HepG2 (cell line): ENCODE data around the gene GNA12. TPM values are rescaled to one million over a fixed set of nuclear protein-coding genes. Genes with fewer than 3 reads are reported as not detected.

Source experiments
- ATAC-seq: fragments of 200-7000 bp; cut with Tn5 transposase; 3 replicates; pipeline ENCODE4 v1.9.1; 2020; ENCODE audit warnings: mild to moderate bottlenecking, moderate library complexity
- BruUV-seq: library from RNA; stranded (reverse); fragments of 400-500 nt; replicated peaks from 2 replicates; lab custom pipeline; 2021; lab: Mats Ljungman, UMichigan
- CTCF ChIA-PET: fragments of 300-600 bp; formaldehyde crosslinking; extraction: SDS; loops from one replicate; lab custom pipeline; 2021; ENCODE audit warnings: low total read pairs, inconsistent platforms, low intra/inter-chr PET ratio; lab: Yijun Ruan, JAX
- POLR2A ChIA-PET: fragments of 350-600 bp; sonication (Branson Sonifier 250); formaldehyde crosslinking; loops from one replicate; lab custom pipeline; 2020; ENCODE audit warnings: antibody characterized with exemption, inconsistent platforms; lab: Yijun Ruan, JAX
- DNase-seq: peaks from one replicate; pipeline ENCODE4 v3.0.0-alpha.2; 2015; ENCODE audit warnings: low spot score
- FAIRE-seq: peaks from 3 replicates; lab custom pipeline; 2011; peaks lifted over from hg19 to GRCh38; lab: Jason Lieb, UNC
- H2AFZ ChIP-seq: one replicate; pipeline ENCODE4 v1.6.1; 2011; ENCODE audit warnings: low read length, inconsistent platforms
- H3K27ac ChIP-seq: fragments of 300-600 bp; 3 replicates; pipeline ENCODE4 v1.8.0; 2011; ENCODE audit warnings: mixed run types, mild to moderate bottlenecking, mixed read lengths, low read length, inconsistent platforms; ENCODE audit not compliant: insufficient read depth; ENCODE audit errors: extremely low read length
- H3K27me3 ChIP-seq, 2 experiments: fragments of 200-600 bp in 1 of 2; 2 replicates in 1 of 2; 3 replicates in 1 of 2; pipeline versions ENCODE4 v1.6.0 to v1.8.0; 2011; ENCODE audit warnings: low read length in 2 of 2, mild to moderate bottlenecking in 2 of 2, moderate library complexity in 2 of 2, inconsistent platforms in 1 of 2; ENCODE audit not compliant: insufficient read depth in 2 of 2, control insufficient read depth in 1 of 2
- H3K36me3 ChIP-seq, 2 experiments: fragments of 200-600 bp in 1 of 2; replicated peaks in 1 of 2; 2 replicates in 1 of 2; 3 replicates in 1 of 2; pipeline versions ENCODE4 v1.5.1 to v1.8.0; 2011; ENCODE audit warnings: low read length in 2 of 2, inconsistent platforms in 1 of 2; ENCODE audit not compliant: insufficient read depth in 2 of 2, control insufficient read depth in 1 of 2
- H3K4me1 ChIP-seq: 2 replicates; pipeline ENCODE4 v1.5.1; 2012; ENCODE audit warnings: low read length, inconsistent platforms; ENCODE audit not compliant: insufficient read depth
- H3K4me2 ChIP-seq: 2 replicates; pipeline ENCODE4 v1.6.0; 2011; ENCODE audit warnings: low read depth, low read length, inconsistent platforms
- H3K4me3 ChIP-seq, 3 experiments: fragments of 200-600 bp in 1 of 3; sonication (generic), shearing (Covaris generic) in 1 of 3; replicated peaks in 1 of 3; 2 replicates each; pipeline ENCODE4 v1.5.1; 2011 to 2016; ENCODE audit warnings: low read length in 3 of 3, inconsistent platforms in 2 of 3, low read depth in 2 of 3, mild to moderate bottlenecking in 2 of 3, control low read depth in 1 of 3, mixed read lengths in 1 of 3; ENCODE audit not compliant: insufficient read depth in 1 of 3
- H3K79me2 ChIP-seq: one replicate; pipeline ENCODE4 v1.6.1; 2011; ENCODE audit warnings: low read length, inconsistent platforms; ENCODE audit not compliant: insufficient read depth
- H3K9ac ChIP-seq: 2 replicates; pipeline ENCODE4 v1.6.0; 2011; ENCODE audit warnings: mild to moderate bottlenecking, low read depth, low read length, inconsistent platforms; ENCODE audit not compliant: insufficient read depth
- H3K9me3 ChIP-seq: 2 replicates; pipeline ENCODE4 v1.5.1; 2012; ENCODE audit warnings: mild to moderate bottlenecking, low read length
- H4K20me1 ChIP-seq: 2 replicates; pipeline ENCODE4 v1.6.0; 2011; ENCODE audit warnings: inconsistent platforms, mild to moderate bottlenecking, low read length, moderate library complexity; ENCODE audit not compliant: insufficient read depth
- AHR ChIP-seq: IDR thresholded peaks from 2 replicates; pipeline ENCODE4 v1.6.1; 2018; ENCODE audit warnings: missing genetic modification reagents, missing compliant biosample characterization
- ATF7 ChIP-seq, 2 experiments: fragments of 450-650 bp in 1 of 2; sonication (generic) in 1 of 2; formaldehyde crosslinking in 1 of 2; IDR thresholded peaks; 2 replicates each; pipeline versions ENCODE4 v1.4.0 to v1.6.1; 2016 to 2020; ENCODE audit warnings: antibody characterized with exemption in 1 of 2, mild to moderate bottlenecking in 1 of 2, missing genetic modification reagents in 1 of 2
- BRD4 ChIP-seq: sonication (generic); formaldehyde crosslinking; IDR thresholded peaks from 2 replicates; pipeline ENCODE4 v1.4.0; 2020; ENCODE audit warnings: missing genetic modification reagents
- CBX2 ChIP-seq, 2 experiments: fragments of 200-600 bp in 1 of 2; sonication (generic); formaldehyde crosslinking in 1 of 2; IDR thresholded peaks; 2 replicates each; pipeline versions ENCODE4 v1.7.0 to v1.8.1; 2018 to 2022; ENCODE audit warnings: low read depth in 2 of 2, low read length in 1 of 2, mild to moderate bottlenecking in 1 of 2, missing genetic modification reagents in 1 of 2
- KDM3A ChIP-seq: IDR thresholded peaks from 2 replicates; pipeline ENCODE4 v1.6.1; 2018; ENCODE audit warnings: low read depth, missing compliant biosample characterization
- MED13 ChIP-seq: sonication (generic); formaldehyde crosslinking; IDR thresholded peaks from 2 replicates; pipeline ENCODE4 v1.5.0; 2020; ENCODE audit warnings: missing genetic modification reagents
- NRL ChIP-seq: sonication (generic); formaldehyde crosslinking; IDR thresholded peaks from 2 replicates; pipeline ENCODE4 v1.5.0; 2020; ENCODE audit warnings: missing genetic modification reagents, mild to moderate bottlenecking, moderate library complexity, borderline replicate concordance
- RBAK ChIP-seq: sonication (generic); formaldehyde crosslinking; IDR thresholded peaks from 2 replicates; pipeline ENCODE4 v1.5.1; 2020; ENCODE audit warnings: mild to moderate bottlenecking, missing genetic modification reagents
- SNAI1 ChIP-seq: sonication (generic); formaldehyde crosslinking; IDR thresholded peaks from 2 replicates; pipeline ENCODE4 v1.5.0; 2020; ENCODE audit warnings: mild to moderate bottlenecking, missing genetic modification reagents, borderline replicate concordance
- TCF7L2 ChIP-seq: IDR thresholded peaks from 2 replicates; pipeline ENCODE4 v1.6.1; 2011; ENCODE audit warnings: mild to moderate bottlenecking, low read depth, low read length, moderate library complexity
- ZBTB20 ChIP-seq: sonication (generic); formaldehyde crosslinking; IDR thresholded peaks from 2 replicates; pipeline ENCODE4 v1.8.1; 2023; ENCODE audit warnings: missing genetic modification reagents, low read depth, mild to moderate bottlenecking, borderline replicate concordance
- ZFP62 ChIP-seq: sonication (generic); formaldehyde crosslinking; IDR thresholded peaks from 2 replicates; pipeline ENCODE4 v1.4.0; 2020; ENCODE audit warnings: missing genetic modification reagents
- ZNF33A ChIP-seq: sonication (generic); formaldehyde crosslinking; IDR thresholded peaks from 2 replicates; pipeline ENCODE4 v1.5.1; 2020; ENCODE audit warnings: missing genetic modification reagents, mild to moderate bottlenecking, moderate library complexity, borderline replicate concordance
- ZNF367 ChIP-seq: sonication (generic); formaldehyde crosslinking; IDR thresholded peaks from 2 replicates; pipeline ENCODE4 v1.4.0; 2020; ENCODE audit warnings: missing genetic modification reagents, borderline replicate concordance
- ZNF547 ChIP-seq: sonication (generic); formaldehyde crosslinking; IDR thresholded peaks from 2 replicates; pipeline ENCODE4 v1.5.1; 2020; ENCODE audit warnings: mild to moderate bottlenecking, missing genetic modification reagents
- ZNF557 ChIP-seq: sonication (generic); formaldehyde crosslinking; IDR thresholded peaks from 2 replicates; pipeline ENCODE4 v1.4.0; 2020; ENCODE audit warnings: missing genetic modification reagents
- ZNF883 ChIP-seq: sonication (generic); formaldehyde crosslinking; IDR thresholded peaks from 2 replicates; pipeline ENCODE4 v1.5.1; 2020; ENCODE audit warnings: mild to moderate bottlenecking, missing genetic modification reagents; ENCODE audit errors: not compliant biosample characterization
- WGBS: methylation state at CpG from one replicate; pipeline ENCODE4 v1.1.6; 2017; ENCODE audit warnings: low lambda C conversion rate; 5-methylcytosine and 5-hydroxymethylcytosine counted together
- in situ Hi-C: cut with HindIII; loops from 2 replicates; pipeline ENCODE4 v1.10.0; 2017; ENCODE audit warnings: low pct_unique_long_range_greater_than_20kb; ENCODE audit not compliant: extremely low pct_ligation_motif_present
- intact Hi-C: fragments of 100-400 bp; cut with micrococcal nuclease; formaldehyde crosslinking; loops from one replicate; pipeline ENCODE4 v1.10.0; 2022; ENCODE audit not compliant: unreplicated experiment
- polyA plus RNA-seq, 8 experiments: library from polyadenylated mRNA; depleted of rRNA in 3 of 8; stranded (reverse) in 7 of 8; unstranded in 1 of 8; fragments of >200 nt; fragmentation: Illumina TruSeq in 4 of 8; extraction: Trizol in 4 of 8; gene quantifications; 2 replicates each; pipeline versions ENCODE4 v1.2.1 to v1.2.3, GENCODE V29; 2011 to 2016; ENCODE audit warnings: low read depth in 4 of 8, missing spikeins in 1 of 8, mixed read lengths in 1 of 8; ENCODE audit not compliant: insufficient read depth in 1 of 8
- total RNA-seq, 5 experiments: library from RNA; depleted of rRNA; stranded (reverse); fragments of >200 nt; fragmentation: Illumina TruSeq; extraction: Trizol; gene quantifications; 2 replicates each; pipeline ENCODE4 v1.2.3, GENCODE V29; 2016; ENCODE audit warnings: low read depth in 1 of 5
- TF ChIP-seq, protein P1 (sequence below): sonication (generic); formaldehyde crosslinking; IDR thresholded peaks from 2 replicates; pipeline ENCODE4 v1.5.1; 2020; ENCODE audit warnings: missing genetic modification reagents, mild to moderate bottlenecking, borderline replicate concordance
- TF ChIP-seq, protein P2 (sequence below): sonication (generic); formaldehyde crosslinking; IDR thresholded peaks from 2 replicates; pipeline ENCODE4 v1.4.0; 2020; ENCODE audit warnings: mild to moderate bottlenecking, missing genetic modification reagents, borderline replicate concordance
- TF ChIP-seq, protein P3 (sequence below): sonication (generic); formaldehyde crosslinking; IDR thresholded peaks from 2 replicates; pipeline ENCODE4 v1.9.0; 2021; ENCODE audit warnings: missing genetic modification reagents, borderline replicate concordance

GNA12 gene
- total and polyA plus RNA-seq, 2 of the 13 experiments (the other 11 are each of a cell fraction or from before 2014, with no cell fraction given): 16.2 to 50.9 TPM

DNA sequence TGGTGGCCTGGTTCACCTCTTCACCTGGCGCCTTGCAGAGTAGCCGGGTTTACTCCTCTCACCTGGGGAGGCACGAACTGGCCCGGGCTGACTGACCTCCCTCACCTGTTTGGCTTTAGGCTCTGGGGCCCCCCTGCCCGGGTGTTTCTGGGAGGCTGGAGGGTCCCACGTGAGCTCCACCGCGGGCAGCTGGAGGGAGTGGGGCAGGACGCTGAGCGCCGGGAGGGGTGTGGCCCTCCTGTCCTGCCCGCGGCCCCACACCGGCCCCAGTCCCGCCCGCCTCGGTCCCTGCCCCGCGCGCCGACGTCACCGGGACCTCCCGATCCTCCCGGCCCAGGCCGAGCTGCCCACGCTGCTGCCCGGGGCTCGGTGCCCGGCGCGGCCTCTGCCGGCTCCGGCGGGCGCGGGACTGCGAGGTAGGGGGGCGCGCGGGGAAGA, 156.2 kb downstream of the GNA12 start, which contains the start of gene AMZ1:
Gene AMZ1 (plus strand): TSS at position 322 of the 438 bp plus-strand sequence. CDS start 12,250 bp downstream, outside the sequence.
- no peaks in the 10 kb centered on the region for H3K36me3 ChIP-seq
- H3K4me2 ChIP-seq: no peak within 1 kb of the TSS
- no TSS peak for BruUV-seq
- in situ Hi-C loops (no loop called here), intact Hi-C loops (no loop called here)
- ChIA-PET CTCF (no interaction called here), POLR2A (no interaction called here)
- 0% methylated on average over 4 of the region's 41 CpGs for WGBS
- ATAC-seq (no peak), DNase-seq (no peak), FAIRE-seq (no peak)
- H3K79me2 ChIP-seq: no peaks in the 10 kb centered on the region
- H3K4me1 ChIP-seq: peaks cover 29% of the 10 kb centered on the region
- no peaks in the 10 kb centered on the region for H3K9me3 ChIP-seq
- H3K27me3 ChIP-seq: peaks cover 21 to 70% of the 10 kb centered on the region in 2 experiments
- no peaks in the 10 kb centered on the region for H4K20me1 ChIP-seq
- H3K9ac ChIP-seq: no peak within 1 kb of the TSS
- no peak within 1 kb of the TSS for H3K27ac ChIP-seq
- no peak within 1 kb of the TSS for H2AFZ ChIP-seq
- H3K4me3 ChIP-seq: peak within 1 kb of the TSS in 1 of 3 experiments; percentile 28; a peak in 1 of 6 replicates
- TF ChIP-seq CBX2 (IDR thresholded peaks at IDR 0.05; ENCODE audit: low read depth, low read length) (no peak), CBX2 (CRISPR knock-in tag; IDR thresholded peaks at IDR 0.05; ENCODE audit: low read depth) (no peak), ZNF557 (no peak), RBAK (CRISPR knock-in tag) (no peak), ZNF367 (CRISPR knock-in tag) (no peak), MED13 (CRISPR knock-in tag) (no peak), KDM3A (no peak), ZBTB20 (CRISPR knock-in tag) (no peak), ZNF33A (CRISPR knock-in tag) (no peak), AHR (CRISPR knock-in tag) (no peak), TCF7L2 (no peak), NRL (CRISPR knock-in tag) (no peak), SNAI1 (CRISPR knock-in tag) (no peak), ZNF547 (CRISPR knock-in tag) (no peak), ATF7 (IDR thresholded peaks at IDR 0.05) (no peak), ATF7 (CRISPR knock-in tag; IDR thresholded peaks at IDR 0.05) (no peak), ZFP62 (CRISPR knock-in tag) (no peak), ZNF883 (CRISPR knock-in tag) (no peak), BRD4 (CRISPR knock-in tag) (no peak)
- TF ChIP-seq, protein P1, sequence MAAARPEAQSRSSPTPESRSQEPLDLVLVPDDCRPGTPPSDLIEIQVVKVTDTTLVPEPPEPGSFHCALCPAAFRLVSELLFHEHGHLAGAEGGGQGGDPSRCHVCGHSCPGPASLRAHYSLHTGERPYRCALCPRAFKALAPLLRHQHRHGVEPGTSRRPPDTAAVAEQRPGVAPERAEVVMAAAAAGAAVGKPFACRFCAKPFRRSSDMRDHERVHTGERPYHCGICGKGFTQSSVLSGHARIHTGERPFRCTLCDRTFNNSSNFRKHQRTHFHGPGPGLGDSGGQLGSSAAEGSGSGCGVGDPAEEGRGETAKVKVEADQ (CRISPR knock-in tag): no peak
- TF ChIP-seq, protein P2, sequence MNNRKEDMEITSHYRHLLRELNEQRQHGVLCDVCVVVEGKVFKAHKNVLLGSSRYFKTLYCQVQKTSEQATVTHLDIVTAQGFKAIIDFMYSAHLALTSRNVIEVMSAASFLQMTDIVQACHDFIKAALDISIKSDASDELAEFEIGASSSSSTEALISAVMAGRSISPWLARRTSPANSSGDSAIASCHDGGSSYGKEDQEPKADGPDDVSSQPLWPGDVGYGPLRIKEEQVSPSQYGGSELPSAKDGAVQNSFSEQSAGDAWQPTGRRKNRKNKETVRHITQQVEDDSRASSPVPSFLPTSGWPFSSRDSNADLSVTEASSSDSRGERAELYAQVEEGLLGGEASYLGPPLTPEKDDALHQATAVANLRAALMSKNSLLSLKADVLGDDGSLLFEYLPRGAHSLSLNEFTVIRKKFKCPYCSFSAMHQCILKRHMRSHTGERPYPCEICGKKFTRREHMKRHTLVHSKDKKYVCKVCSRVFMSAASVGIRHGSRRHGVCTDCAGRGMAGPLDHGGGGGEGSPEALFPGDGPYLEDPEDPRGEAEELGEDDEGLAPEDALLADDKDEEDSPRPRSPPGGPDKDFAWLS (CRISPR knock-in tag): no peak
- TF ChIP-seq, protein P3, sequence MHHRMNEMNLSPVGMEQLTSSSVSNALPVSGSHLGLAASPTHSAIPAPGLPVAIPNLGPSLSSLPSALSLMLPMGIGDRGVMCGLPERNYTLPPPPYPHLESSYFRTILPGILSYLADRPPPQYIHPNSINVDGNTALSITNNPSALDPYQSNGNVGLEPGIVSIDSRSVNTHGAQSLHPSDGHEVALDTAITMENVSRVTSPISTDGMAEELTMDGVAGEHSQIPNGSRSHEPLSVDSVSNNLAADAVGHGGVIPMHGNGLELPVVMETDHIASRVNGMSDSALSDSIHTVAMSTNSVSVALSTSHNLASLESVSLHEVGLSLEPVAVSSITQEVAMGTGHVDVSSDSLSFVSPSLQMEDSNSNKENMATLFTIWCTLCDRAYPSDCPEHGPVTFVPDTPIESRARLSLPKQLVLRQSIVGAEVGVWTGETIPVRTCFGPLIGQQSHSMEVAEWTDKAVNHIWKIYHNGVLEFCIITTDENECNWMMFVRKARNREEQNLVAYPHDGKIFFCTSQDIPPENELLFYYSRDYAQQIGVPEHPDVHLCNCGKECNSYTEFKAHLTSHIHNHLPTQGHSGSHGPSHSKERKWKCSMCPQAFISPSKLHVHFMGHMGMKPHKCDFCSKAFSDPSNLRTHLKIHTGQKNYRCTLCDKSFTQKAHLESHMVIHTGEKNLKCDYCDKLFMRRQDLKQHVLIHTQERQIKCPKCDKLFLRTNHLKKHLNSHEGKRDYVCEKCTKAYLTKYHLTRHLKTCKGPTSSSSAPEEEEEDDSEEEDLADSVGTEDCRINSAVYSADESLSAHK (CRISPR knock-in tag): no peak
- TF ChIP-seq, all 625 proteins: peak for 0
